T-helper 17 cell (primary cell): ENCODE results near the gene HMSD. TPM values are rescaled to one million over a fixed set of nuclear protein-coding genes. Genes with fewer than 3 reads are reported as not detected.

Experiments
- ATAC-seq: fragments of 150-1000 bp; cut with Tn5 transposase; 2 replicates; pipeline ENCODE4 v1.10.0; 2021; ENCODE audit warnings: mild to moderate bottlenecking, moderate library complexity
- DNase-seq, 3 donors: peaks; one replicate each; pipeline versions ENCODE4 v3.0.0 to v3.0.0-alpha.2; 2020 to 2021
- H3K9me3 ChIP-seq: one replicate; pipeline ENCODE4 v1.7.0; 2013; ENCODE audit warnings: low read length, mild to moderate bottlenecking; ENCODE audit not compliant: control insufficient read depth, poor library complexity, severe bottlenecking
- H3K27ac Mint-ChIP-seq: one replicate; pipeline ENCODE4 v1.8.0; 2022; ENCODE audit warnings: mild to moderate bottlenecking, moderate library complexity, mixed read lengths
- H3K27me3 Mint-ChIP-seq: one replicate; pipeline ENCODE4 v1.8.0; 2022; ENCODE audit warnings: mixed read lengths
- H3K36me3 Mint-ChIP-seq: one replicate; pipeline ENCODE4 v1.8.0; 2022; ENCODE audit warnings: low read depth, mixed read lengths
- H3K4me1 Mint-ChIP-seq: one replicate; pipeline ENCODE4 v1.8.0; 2022; ENCODE audit warnings: mild to moderate bottlenecking, mixed read lengths
- H3K4me3 Mint-ChIP-seq: one replicate; pipeline ENCODE4 v1.8.0; 2022; ENCODE audit warnings: mild to moderate bottlenecking, moderate library complexity, mixed read lengths
- total RNA-seq, 4 donors: library from RNA in 2 of 4; stranded (reverse) in 2 of 4; gene quantifications; one replicate each; pipeline ENCODE4 v1.2.3 and lab custom pipeline; 2022 to 2026

HMSD gene
- total RNA-seq, 2 donors from 2014 or later: not detected

DNA sequence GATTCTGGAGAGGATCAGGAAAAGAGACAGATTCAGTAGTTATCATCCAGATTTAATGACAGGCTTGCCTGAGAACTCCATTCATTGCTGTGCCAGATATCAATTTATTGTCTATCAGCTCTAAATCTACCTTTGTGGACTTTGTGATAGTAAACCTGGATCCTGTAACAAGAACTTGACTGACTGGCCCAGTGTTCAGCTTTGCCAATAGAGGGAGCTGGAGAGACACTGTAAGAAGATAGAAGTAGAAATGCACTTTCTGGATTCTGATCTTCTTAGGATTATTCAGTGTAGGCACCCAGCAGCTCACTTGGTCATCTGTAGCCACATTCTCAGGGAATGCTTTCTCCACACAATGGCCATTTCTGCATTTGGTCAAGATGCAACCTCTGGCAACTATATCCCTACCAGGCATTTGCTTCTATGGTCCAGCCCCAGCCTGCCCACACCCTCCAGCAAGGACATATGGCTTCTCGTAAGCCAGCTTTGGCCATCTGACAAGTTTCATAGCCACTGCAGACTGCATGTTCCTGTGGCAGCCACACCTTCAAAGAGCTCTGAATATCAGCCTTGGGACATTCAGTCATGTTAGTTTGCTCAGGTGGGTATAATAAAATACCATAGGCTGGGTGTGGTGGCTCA, 14.6 kb downstream of the HMSD start:
- Mint-ChIP-seq H3K27me3 (peaks cover 37% of the 10 kb centered on the region), H3K4me1 (peaks cover 3% of the 10 kb centered on the region), H3K27ac (no peak overlapping the region), H3K36me3 (peaks cover 4% of the 10 kb centered on the region), H3K4me3 (no peak overlapping the region)
- ATAC-seq (peak; percentile 73), DNase-seq (peak in 2 of 3 donors; percentile 16 to 24)
- no peaks in the 10 kb centered on the region for H3K9me3 ChIP-seq

DNA sequence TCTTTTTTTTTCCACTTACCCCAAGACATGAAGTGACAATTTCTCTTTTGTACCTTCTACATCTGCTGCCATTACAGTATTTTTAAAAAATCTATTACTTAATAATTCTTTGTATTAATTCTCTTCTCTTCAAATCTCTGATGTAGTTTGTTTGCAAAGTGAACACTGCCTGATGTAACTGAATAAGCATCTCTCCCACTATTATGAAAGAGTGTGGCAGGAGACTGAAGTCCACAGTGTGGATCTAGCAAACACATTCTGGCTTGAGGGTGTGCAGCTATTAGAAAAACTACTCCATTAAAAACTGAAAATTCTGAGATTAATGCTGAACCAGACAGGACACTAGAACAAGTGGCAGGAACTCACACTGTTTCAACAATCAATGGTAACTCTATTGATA, 15.8 kb downstream of the HMSD start:
- Mint-ChIP-seq H3K27me3 (peaks cover 48% of the 10 kb centered on the region), H3K36me3 (peaks cover 8% of the 10 kb centered on the region), H3K4me3 (no peak overlapping the region), H3K27ac (no peak overlapping the region), H3K4me1 (peaks cover 14% of the 10 kb centered on the region)
- no peak for DNase-seq
- ATAC-seq: no peak
- no peaks in the 10 kb centered on the region for H3K9me3 ChIP-seq

DNA sequence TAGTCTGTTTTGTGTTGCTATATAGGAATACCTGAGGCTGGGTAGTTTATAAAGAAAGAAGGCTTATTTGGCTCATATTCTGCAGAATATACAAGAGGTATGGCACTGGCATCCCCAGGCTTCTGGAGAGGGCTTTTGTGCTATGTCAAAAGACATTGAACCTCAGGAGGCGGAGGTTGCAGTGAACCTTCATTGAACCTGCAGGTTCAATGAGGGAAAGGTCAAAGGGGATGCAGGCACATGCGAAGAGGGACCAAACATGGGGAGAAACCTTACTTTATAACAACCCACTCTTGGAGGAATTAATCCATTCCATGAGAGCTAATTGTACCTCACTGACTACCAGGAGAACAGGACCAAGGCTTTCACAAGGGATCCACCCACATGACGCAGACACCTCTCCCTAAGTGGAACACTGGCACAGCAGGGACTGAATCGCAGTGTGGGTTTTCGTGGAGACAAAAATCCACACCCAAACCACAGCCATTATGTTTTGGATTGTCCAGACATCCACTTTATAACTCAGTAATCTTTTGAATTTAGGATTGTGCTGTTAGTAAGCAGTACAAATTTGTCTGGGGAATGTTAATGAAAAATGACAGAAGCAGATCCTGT, 16.7 kb downstream of the HMSD start:
- Mint-ChIP-seq H3K27ac (no peak overlapping the region), H3K4me1 (peaks cover 19% of the 10 kb centered on the region), H3K36me3 (peaks cover 8% of the 10 kb centered on the region), H3K27me3 (peaks cover 44% of the 10 kb centered on the region), H3K4me3 (no peak overlapping the region)
- H3K9me3 ChIP-seq: no peaks in the 10 kb centered on the region
- ATAC-seq (no peak), DNase-seq (no peak)

DNA sequence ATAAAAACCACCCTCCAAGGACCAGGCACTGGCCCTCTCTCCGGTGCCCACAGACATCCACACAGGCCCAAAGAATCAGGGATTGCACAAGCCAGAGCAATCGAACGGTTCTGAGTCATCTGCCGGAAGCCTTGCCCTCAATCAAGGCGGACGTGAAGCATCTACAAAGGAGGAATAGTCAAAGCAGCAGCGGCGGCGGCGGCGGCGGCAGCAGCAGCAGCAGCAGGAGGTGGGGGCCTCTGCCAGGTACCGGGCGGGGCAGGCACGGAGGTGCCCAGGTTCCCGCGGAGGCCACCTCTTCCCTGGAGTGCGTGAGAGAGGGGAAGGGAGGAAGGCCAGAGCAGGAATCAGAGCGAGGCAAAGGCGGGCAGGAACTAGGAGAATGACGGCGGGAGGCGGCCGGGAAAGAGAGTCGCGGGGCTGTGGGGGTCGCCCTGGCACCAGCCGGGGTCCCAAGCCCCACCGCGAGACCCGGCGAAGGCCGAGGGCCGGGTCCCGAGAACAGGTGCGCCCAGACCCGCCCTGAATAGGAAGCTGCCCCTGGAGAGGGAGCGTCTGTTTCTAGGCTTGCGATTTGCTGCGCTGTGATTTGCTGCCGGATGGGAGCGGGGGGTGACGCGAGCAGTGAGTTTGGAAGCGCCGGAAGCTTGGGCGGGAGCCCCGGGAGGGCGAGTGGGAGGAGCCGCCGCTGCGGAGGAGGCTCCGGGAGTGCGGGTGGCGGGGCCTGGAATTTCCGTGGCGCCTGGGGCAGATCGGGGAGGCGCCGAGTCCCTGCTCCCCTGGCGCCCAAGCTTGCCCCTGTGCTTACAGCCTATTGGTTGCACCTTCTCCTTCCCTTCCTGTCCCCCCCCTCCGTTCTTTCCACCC, 21.1 kb downstream of the HMSD start, which contains the start of gene SERPINB8:
SERPINB8 (plus strand) TSS at position 140 of the 867 bp plus-strand sequence. CDS start 8,228 bp downstream, outside the sequence.
- peaks cover 37% of the 10 kb centered on the region for H3K27me3 Mint-ChIP-seq
- ATAC-seq (peak; percentile 90), DNase-seq (peak; percentile 50 to 76 (median 71))
- peaks cover 4% of the 10 kb centered on the region for H3K36me3 Mint-ChIP-seq
- H3K4me3 Mint-ChIP-seq: peak within 1 kb of the TSS; percentile 95
- H3K9me3 ChIP-seq: no peaks in the 10 kb centered on the region
- peak within 1 kb of the TSS; percentile 93 for H3K27ac Mint-ChIP-seq
- peaks cover 27% of the 10 kb centered on the region for H3K4me1 Mint-ChIP-seq

DNA sequence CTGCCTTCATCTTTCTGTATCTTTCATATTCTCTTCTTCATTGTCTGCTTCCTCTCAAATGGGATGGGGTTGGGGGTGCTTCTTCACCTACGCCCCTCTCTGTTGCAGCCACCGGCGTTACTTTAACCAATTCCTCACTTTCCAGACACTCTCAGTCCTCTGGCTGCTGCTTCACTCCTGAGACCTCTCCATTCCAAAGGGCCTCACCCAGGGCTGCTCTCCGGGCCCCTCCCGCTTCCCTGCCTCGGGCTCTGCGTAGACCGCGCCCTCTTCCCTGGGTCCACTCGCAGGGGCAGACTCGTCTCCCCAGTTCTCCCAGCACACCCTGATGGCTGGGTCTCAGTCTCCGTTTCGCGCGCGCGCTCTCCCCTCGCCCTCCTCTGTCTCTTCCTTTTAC, 21.7 kb downstream of the HMSD start:
- Mint-ChIP-seq H3K4me1 (peaks cover 27% of the 10 kb centered on the region), H3K27me3 (peaks cover 33% of the 10 kb centered on the region), H3K27ac (peak overlapping the region; percentile 93), H3K36me3 (peaks cover 4% of the 10 kb centered on the region), H3K4me3 (peak overlapping the region; percentile 95)
- ATAC-seq: no peak
- DNase-seq: no peak
- H3K9me3 ChIP-seq: no peaks in the 10 kb centered on the region

DNA sequence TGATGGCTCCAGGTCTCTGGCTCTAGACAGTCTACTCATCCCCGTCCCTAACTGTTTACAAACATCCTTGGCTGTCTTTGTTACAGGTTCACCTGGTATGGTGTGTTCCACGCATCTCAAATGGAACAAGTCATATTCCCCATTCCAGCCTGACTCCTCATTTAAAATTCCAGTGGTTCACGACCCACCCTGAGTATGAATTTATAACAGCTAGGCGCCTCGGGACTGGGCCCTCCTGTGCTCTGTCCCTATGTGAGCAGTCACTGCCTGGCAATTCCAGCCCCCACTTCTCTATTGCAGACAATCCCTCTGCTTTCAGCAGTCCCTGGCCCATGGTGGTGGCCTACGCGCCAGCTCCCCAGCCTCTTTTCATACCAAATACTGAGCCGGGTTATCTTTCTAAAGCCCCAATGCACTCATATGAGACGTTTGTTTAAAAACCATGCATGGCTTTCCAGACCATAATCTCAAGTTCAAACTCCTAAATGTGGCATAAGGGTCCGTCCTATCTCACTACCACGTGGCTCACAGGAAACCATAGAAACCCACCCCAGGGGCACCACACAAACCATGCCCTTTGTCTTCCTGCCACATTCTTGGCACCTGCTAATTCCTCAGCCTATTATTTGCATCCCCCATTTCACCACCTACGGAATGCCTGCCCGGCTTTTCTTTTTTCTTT, 22.4 kb downstream of the HMSD start:
- peaks cover 27% of the 10 kb centered on the region for H3K4me1 Mint-ChIP-seq

DNA sequence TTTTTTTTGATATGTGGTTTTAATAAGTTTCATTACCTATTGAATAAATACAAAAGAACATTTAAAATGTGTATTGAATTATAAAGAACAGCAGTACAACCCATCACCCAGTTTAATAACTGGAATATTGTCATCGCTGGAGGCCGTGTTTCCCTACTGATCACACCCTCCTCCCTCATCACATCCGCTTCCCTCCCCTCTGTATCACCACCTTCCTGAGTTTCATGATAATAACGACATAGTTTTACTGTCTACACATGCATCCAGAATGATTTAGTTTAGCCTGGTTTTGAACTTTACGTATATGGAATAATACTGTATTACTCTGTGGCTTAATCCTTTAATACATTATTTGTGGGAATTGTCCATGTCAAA, 22.9 kb downstream of the HMSD start:
- Mint-ChIP-seq H3K4me3 (peak overlapping the region; percentile 95), H3K27ac (peak overlapping the region; percentile 60), H3K4me1 (peaks cover 24% of the 10 kb centered on the region), H3K36me3 (peaks cover 4% of the 10 kb centered on the region), H3K27me3 (peaks cover 26% of the 10 kb centered on the region)
- no peaks in the 10 kb centered on the region for H3K9me3 ChIP-seq
- DNase-seq (no peak), ATAC-seq (no peak)

More for the DNA sequence above, 22.4 kb downstream of the HMSD start:
- H3K27me3 Mint-ChIP-seq: peaks cover 31% of the 10 kb centered on the region
- H3K36me3 Mint-ChIP-seq: peaks cover 4% of the 10 kb centered on the region
- H3K27ac Mint-ChIP-seq: peak overlapping the region; percentile 93
- no peak for DNase-seq
- peak overlapping the region; percentile 95 for H3K4me3 Mint-ChIP-seq
- no peaks in the 10 kb centered on the region for H3K9me3 ChIP-seq
- no peak for ATAC-seq

DNA sequence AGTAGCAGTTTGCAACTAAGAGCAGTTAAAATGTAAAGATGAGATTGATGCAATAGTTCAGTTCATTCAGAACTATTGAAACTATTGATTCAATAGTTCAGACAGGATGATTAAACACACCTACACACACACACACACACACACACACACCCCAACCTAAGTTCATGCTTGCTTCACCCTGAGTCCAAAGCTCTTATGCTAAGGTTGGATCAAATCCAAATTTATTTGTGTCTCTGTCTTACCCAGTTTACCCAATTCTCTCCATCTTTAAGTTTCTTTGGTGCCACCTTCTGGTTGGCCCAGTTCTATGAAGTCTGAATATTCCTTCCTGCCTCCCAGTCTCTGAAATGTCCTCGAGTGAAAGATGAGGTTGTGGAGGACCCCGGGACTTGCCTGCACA, 25.9 kb downstream of the HMSD start:
- no peak for DNase-seq
- H3K36me3 Mint-ChIP-seq: no peaks in the 10 kb centered on the region
- no peaks in the 10 kb centered on the region for H3K9me3 ChIP-seq

DNA sequence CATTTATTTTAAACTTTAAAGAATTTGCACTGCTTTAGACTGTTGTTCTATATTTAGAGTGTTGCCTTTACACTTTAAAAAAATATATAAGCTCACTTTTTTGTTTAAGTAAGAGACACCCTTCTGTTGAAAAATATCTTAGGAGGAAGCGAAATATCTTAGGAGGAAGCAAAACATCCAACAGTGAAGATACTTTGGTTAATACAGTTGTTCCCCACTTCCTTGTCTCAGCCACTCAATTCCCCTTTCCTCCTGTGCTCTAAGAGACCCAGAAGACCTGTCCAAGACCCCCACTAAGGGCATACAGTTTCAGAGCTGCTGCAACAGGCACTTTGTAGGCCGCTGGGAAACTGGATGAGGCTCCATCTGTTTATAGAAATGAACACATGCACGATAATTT, 26.5 kb downstream of the HMSD start:
- Mint-ChIP-seq H3K4me1 (peaks cover 19% of the 10 kb centered on the region), H3K27me3 (peaks cover 13% of the 10 kb centered on the region), H3K36me3 (no peaks in the 10 kb centered on the region), H3K27ac (no peak overlapping the region), H3K4me3 (no peak overlapping the region)
- H3K9me3 ChIP-seq: no peaks in the 10 kb centered on the region
- ATAC-seq (no peak), DNase-seq (no peak)

More for the DNA sequence above, 25.9 kb downstream of the HMSD start:
- Mint-ChIP-seq H3K27me3 (peaks cover 13% of the 10 kb centered on the region), H3K27ac (no peak overlapping the region), H3K4me1 (peaks cover 18% of the 10 kb centered on the region), H3K4me3 (no peak overlapping the region)
- no peak for ATAC-seq

DNA sequence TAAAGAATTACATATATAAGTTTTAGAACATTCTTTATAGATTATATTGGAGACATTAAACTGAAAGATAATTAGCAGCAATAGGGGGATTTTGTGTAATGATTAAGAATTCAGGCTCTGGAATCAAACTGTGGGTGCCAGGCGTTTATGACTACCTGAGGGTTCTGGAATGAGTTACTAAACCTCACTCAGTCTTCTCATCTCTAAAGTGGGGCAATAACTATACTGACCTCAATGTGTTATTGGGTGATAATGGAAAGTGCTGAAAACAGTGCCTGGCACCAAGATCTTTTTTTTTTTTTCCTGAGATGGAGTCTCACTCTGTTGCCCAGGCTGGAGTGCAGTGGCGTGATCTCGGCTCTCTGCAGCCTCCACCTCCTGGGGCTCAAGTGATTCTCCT, 27.9 kb downstream of the HMSD start:
- no peak for ATAC-seq
- Mint-ChIP-seq H3K4me1 (peaks cover 15% of the 10 kb centered on the region), H3K4me3 (no peak overlapping the region), H3K27ac (no peak overlapping the region), H3K27me3 (peaks cover 4% of the 10 kb centered on the region), H3K36me3 (peaks cover 4% of the 10 kb centered on the region)
- no peak for DNase-seq
- no peaks in the 10 kb centered on the region for H3K9me3 ChIP-seq

DNA sequence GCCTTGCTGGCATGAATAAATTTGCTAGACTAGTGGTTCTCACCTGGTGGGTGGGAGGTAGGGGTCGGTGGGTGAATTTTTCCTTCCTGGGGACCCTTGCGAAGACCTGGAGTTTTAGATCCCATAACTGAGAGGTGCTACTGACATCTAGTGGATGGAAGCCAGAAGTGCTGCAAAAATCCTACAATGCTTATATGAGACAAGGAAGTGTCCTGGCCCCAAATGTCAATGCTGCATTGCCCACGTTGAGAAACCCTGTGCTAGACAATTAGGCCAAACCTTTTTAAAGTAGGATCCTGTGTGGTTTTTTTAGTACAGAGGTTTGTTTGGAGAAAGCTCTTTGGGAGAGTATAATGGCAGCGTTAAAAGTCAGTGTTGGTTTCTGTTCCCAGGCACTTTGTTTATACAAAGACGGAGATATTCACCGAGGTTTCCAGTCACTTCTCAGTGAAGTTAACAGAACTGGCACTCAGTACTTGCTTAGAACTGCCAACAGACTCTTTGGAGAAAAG, 30.4 kb downstream of the HMSD start:
- H3K27ac Mint-ChIP-seq: peak overlapping the region; percentile 45
- peaks cover 14% of the 10 kb centered on the region for H3K4me1 Mint-ChIP-seq
- H3K4me3 Mint-ChIP-seq: peak overlapping the region; percentile 15
- DNase-seq (no peak), ATAC-seq (peak; percentile 66)
- no peaks in the 10 kb centered on the region for H3K9me3 ChIP-seq
- H3K27me3 Mint-ChIP-seq: peaks cover 4% of the 10 kb centered on the region
- H3K36me3 Mint-ChIP-seq: peaks cover 8% of the 10 kb centered on the region

DNA sequence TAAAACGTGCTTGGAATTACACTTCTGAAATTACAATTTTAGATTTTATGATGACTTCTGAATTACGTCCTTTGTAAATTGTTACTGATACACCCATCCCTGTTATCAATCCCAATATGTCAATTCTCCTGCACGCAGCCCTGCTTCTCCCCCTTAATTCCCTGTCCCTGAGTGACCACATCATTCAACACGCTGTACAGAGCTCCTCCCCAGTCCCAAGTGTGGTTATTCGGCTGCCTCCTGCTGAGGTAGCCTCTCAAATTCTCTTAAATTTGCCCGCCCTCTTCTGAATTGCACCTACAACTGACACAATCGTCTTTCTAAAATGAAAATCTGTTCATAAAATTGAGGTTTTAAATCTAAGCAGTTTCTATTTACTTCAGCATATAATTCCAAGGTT, 30.9 kb downstream of the HMSD start:
- peaks cover 4% of the 10 kb centered on the region for H3K27me3 Mint-ChIP-seq
- no peak overlapping the region for H3K4me3 Mint-ChIP-seq
- H3K9me3 ChIP-seq: no peaks in the 10 kb centered on the region
- peak overlapping the region; percentile 45 for H3K27ac Mint-ChIP-seq
- DNase-seq: no peak
- H3K4me1 Mint-ChIP-seq: peaks cover 14% of the 10 kb centered on the region
- no peak for ATAC-seq
- peaks cover 8% of the 10 kb centered on the region for H3K36me3 Mint-ChIP-seq
